ENCODE results near the gene VWA8. TPM values are rescaled to one million over a fixed set of nuclear protein-coding genes. Genes with fewer than 3 reads are reported as not detected.

VWA8 gene
- total RNA-seq, 1 donor from 2014 or later = 11.0 TPM

GRCh38 chr13:41616151-41616550 lies 344.8 kb downstream of the VWA8 start:
- no peak for DNase-seq (ENCODE audit: low read depth, low spot score)

DNA sequence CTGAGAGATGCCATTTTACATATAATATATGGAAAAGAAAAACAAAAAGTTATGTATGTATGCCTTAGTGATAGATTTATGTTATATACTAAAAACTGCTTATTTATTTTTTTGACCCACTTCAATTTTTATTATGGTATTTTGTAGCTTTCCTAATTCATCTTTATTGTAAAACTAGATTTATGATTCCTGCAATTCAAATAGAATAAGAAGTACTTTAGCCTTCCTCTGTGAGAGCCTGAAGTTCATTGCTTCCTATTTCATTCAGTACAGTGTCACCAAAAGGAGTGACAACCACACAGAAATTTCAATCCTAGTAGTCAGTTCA lies 345.4 kb downstream of the VWA8 start:
- no peak for DNase-seq (ENCODE audit: low read depth, low spot score)

- peak; percentile 35 for DNase-seq (ENCODE audit: low read depth, low spot score)
Observed at GRCh38 chr13:41614671-41615527, 346.0 kb downstream of the VWA8 start.

DNA sequence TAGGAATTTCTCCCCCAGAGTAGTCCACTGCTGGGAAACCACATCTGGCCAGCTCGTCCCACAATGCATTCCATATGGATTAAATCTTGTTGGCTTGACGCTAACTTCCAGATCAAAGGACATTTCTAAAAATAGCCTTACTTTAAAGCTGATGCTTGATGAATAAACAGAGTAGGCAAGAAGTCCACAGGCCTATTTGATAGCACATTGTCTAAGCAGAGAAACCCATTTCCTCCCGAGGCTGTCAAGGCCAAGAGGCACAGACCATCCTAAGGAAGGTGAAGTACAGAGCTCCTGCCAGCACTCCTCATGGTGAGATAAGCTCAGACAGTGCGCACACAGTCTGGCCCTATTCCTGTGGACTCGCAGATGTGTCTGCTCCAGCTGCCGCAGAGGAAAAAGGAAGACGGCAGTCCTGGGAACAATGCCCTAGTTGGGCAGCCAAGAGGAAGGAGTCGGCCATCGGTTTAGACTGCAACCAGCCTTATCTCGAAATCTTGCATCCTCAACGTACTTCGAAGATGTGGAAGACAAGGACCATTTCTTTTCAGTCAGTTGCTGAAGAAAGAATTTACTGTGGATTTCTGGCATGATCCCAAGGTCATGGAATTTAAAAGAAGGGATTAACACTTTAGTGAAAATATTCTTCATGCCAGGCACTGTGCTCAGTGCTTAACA lies 346.8 kb downstream of the VWA8 start:
- DNase-seq (ENCODE audit: low read depth, low spot score) = peak; percentile 97

DNA sequence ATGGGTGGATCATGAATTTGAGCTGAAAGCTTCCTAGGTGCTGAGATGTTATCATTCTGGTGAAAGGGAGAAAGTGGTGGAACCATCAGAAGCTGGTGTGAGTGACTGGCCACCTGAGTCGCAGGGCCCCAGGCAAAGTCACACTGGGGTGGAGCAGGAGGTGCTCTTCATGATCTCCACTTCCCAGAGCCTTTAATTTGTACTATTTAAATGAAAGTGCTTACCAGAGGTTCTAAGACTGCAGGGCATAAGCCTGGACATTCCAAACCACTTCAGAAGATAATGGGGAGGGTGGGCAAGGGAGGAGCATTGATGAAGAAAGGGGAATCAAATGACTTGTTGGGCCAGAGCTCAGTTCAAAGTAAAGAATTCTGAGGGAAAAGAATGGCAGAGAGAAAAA lies 347.4 kb downstream of the VWA8 start:
- no peak for DNase-seq (ENCODE audit: low read depth, low spot score)

DNA sequence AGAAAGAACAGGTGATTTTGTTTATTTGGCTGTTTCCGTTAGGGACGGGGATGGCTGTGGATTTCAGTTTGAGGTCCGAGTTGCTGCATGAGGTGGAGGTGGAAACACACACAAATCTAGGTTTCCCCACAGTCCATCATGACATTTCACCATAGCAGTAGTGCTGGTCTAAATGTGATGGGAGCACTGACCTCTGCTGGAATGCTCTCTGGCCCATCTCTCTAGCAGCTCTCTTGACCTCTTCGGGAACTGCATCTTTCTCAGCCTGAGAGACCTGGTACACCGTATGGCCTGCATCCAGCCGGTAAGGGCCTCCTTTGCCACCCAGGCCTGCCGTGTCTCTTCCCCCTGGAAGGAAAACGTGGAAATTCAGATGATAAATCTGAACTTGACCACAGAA lies 349.5 kb downstream of the VWA8 start:
- DNase-seq (ENCODE audit: low read depth, low spot score) = no peak

DNA sequence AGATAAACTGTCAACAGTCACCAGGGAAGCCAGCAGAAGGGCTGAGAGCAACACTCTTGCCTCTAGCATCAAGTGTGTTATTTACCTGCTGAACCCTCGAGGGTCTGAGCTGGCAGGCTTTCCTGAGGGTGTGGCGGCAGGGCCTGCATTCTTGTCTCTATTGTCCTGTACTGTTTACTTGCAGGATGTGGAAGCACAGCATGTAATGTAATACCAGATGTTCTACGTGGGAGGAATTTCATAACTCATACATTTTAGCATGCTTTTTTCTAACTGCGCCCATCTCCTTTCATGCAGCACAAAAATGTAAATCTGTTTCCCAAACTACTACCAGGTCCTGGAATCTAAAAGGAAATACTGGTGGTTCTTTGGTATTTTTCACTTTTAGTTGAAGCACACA lies 350.5 kb downstream of the VWA8 start:
- peak; percentile 33 for DNase-seq (ENCODE audit: low read depth, low spot score)

DNA sequence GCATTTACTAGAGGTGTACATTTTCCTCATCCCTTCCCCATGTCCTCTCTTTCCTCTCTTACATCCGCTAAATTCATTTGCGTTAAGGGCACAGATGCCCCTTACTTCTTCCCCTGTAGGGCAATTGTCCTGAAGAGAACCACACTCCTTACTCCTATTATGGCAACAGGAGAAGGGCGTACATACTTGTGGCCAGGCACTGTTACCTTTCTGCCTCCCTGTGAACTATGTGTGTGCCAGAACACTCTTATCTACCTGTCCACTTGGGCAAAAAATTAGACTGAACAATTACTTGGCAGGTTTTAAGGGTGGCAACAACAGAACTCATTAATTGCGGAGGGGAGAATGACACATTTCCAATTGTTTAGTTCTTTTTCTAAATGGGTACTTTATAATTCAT lies 351.1 kb downstream of the VWA8 start:
- no peak for DNase-seq (ENCODE audit: low read depth, low spot score)

DNA sequence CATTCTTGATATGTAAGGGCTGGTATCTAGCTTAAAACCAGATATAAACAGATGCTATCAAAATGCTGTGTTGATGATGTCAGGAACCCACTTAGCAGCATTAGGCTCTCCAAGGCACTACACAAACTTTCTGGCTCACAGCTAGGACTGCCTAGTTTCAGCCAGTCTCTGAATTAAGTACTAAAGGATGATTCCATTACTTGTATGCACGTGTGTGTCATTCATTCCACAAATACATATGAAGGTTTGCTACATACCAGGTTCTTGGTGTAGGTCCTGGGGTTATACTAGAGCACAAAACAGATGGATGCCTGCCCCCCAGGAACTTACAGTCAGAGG lies 352.1 kb downstream of the VWA8 start:
- DNase-seq (ENCODE audit: low read depth, low spot score) = no peak

GRCh38 chr13:41608111-41608838 lies 352.6 kb downstream of the VWA8 start:
- DNase-seq (ENCODE audit: low read depth, low spot score) = no peak

- no peak for DNase-seq (ENCODE audit: low read depth, low spot score)
Observed at GRCh38 chr13:41606646-41607045, 354.3 kb downstream of the VWA8 start.

DNA sequence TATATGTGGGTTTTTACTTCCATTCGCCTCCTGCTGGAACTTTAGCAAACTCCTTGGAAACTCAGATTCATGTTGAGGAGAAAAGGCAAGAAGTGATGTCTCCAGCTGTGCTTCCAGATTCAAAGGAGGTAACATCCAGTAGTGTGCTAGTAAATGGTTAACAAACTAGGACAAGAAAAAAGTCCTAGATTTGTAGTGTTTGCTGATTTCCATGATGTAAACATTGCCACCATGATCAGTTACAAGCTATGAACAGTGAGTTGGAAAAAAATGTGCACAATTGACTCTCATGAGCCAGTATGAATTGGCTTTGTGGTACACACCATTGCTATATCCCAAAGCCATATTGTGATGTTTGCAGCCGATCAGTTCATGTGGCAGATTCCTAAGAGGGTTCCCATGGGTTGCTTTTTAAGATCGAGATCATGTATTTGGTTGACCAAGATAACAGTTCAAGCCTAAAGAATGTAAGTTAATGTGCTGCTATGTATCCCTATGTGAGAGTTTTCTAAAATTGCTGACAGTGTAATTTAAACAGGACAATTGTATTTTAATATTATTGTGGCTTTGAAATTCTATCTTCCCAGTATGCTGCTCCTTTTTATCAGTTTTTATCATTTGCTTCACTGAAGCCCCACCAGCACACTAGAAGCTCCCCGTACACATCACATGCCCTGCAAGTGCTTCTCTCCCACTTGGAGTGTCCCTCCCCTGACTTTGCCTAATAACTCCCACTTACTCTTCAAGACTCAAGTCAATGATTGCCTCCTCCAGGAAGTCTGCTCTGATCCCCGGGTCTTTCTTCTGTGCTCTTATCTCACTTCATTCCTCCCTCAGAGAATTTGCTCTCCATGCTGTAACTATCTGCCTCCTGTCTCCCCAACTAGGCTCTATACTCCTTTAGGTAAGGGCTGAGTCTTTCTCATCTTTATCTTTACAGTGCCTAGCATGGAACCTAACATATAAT lies 355.3 kb downstream of the VWA8 start:
- no peak for DNase-seq (ENCODE audit: low read depth, low spot score)

- no peak for DNase-seq (ENCODE audit: low read depth, low spot score)
Observed at GRCh38 chr13:41603917-41604316, 357.0 kb downstream of the VWA8 start.

GRCh38 chr13:41601718-41602445 lies 359.0 kb downstream of the VWA8 start:
- no peak for DNase-seq (ENCODE audit: low read depth, low spot score)

GRCh38 chr13:41599619-41600018 lies 361.3 kb downstream of the VWA8 start:
- no peak for DNase-seq (ENCODE audit: low read depth, low spot score)

DNA sequence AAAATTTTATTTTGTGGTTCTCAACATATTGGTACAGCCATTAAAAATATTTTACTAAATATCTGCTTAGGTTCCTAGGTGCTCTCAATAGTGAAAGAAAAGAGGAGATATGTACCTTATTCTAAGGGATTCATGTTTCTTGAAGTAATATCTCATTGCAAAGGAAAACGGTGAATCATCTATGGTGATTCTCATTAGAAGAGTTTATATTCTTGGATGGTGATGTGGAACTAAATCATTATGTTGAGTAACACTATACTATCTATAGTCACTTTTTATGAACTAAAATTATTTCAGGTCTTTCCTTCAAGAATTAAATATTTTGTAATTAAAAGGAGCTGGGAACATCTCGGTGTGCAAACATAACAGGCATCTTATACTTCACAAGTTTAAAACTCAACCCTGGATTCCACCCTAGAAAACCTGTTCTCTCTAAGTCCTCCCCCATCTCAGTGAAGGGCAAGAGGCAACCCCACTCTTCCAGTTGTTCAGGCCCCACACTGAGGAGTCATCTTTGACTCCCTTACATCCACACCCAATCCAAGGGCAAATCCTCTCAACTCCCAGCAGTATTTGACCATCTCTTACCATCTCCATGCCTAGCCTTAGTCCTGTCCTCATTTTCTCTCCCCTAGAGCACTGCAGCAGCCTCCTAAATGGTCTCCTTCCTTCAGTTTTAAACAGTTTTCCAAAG lies 363.4 kb downstream of the VWA8 start:
- no peak for DNase-seq (ENCODE audit: low read depth, low spot score)

GRCh38 chr13:41596190-41596589 lies 364.7 kb downstream of the VWA8 start:
- DNase-seq (ENCODE audit: low read depth, low spot score) = no peak

- no peak for DNase-seq (ENCODE audit: low read depth, low spot score)
Observed at GRCh38 chr13:41595298-41595697, 365.6 kb downstream of the VWA8 start.

DNA sequence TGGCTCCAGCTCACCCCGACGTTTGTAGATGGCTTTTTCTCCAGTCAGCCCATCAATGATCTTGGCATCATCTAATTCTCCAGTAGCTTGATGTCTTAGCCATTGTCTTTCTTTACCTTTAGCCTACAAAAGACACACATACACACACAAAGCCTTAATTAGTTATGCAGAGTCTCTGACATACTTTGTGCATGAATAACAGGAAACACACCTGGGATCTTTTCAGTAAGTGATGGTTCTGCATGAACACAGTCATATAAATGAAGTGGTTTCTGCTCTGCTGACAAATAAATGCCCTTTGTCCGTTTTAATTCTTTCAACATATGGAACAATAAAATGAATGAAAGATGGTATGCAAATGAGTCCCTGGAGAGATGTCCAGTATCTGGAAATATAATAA lies 370.3 kb downstream of the VWA8 start:
- DNase-seq (ENCODE audit: low read depth, low spot score) = no peak

- no peak for DNase-seq (ENCODE audit: low read depth, low spot score)
Observed at GRCh38 chr13:41590122-41590521, 370.8 kb downstream of the VWA8 start.

Data from pulmonary artery endothelial cell (primary cell).